ENCODE data around the gene LIME1.

LIME1 gene

GRCh38 chr20:63777614-63778013 is 41.1 kb downstream of the LIME1 start:
- FAIRE-seq = no peak
- TF ChIP-seq POLR2AphosphoS5 (IDR thresholded peaks at IDR 0.05; ENCODE audit: low read depth, low read length) (no peak), POU2F2 (IDR thresholded peaks at IDR 0.05; ENCODE audit: low read depth, low read length) (no peak), TAF1 (IDR thresholded peaks at IDR 0.05; ENCODE audit: low read depth, low read length) (no peak), SPI1 (IDR thresholded peaks at IDR 0.05; ENCODE audit: low read depth, low read length) (no peak), POLR2A (IDR thresholded peaks at IDR 0.05; ENCODE audit: low read depth, low read length) (no peak), PAX5 (IDR thresholded peaks at IDR 0.05; ENCODE audit: insufficient read depth, low read length, severe bottlenecking) (no peak)

GRCh38 chr20:63778034-63778752 is 41.7 kb downstream of the LIME1 start:
- no peak for TF ChIP-seq SPI1 (IDR thresholded peaks at IDR 0.05; ENCODE audit: low read depth, low read length)
- no peak for TF ChIP-seq TAF1 (IDR thresholded peaks at IDR 0.05; ENCODE audit: low read depth, low read length)
- no peak for TF ChIP-seq POU2F2 (IDR thresholded peaks at IDR 0.05; ENCODE audit: low read depth, low read length)
- no peak for TF ChIP-seq POLR2AphosphoS5 (IDR thresholded peaks at IDR 0.05; ENCODE audit: low read depth, low read length)
- no peak for TF ChIP-seq PAX5 (IDR thresholded peaks at IDR 0.05; ENCODE audit: insufficient read depth, low read length, severe bottlenecking)
- TF ChIP-seq POLR2A (IDR thresholded peaks at IDR 0.05; ENCODE audit: low read depth, low read length) = no peak
- DNase-seq (ENCODE audit: insufficient read length, low spot score) (no peak), FAIRE-seq (no peak)

More at GRCh38 chr20:63777614-63778013, 41.1 kb downstream of the LIME1 start:
- no peak for DNase-seq (ENCODE audit: insufficient read length, low spot score)

- TF ChIP-seq POLR2AphosphoS5 (IDR thresholded peaks at IDR 0.05; ENCODE audit: low read depth, low read length) (no peak), SPI1 (IDR thresholded peaks at IDR 0.05; ENCODE audit: low read depth, low read length) (no peak), TAF1 (IDR thresholded peaks at IDR 0.05; ENCODE audit: low read depth, low read length) (no peak), POU2F2 (IDR thresholded peaks at IDR 0.05; ENCODE audit: low read depth, low read length) (no peak), POLR2A (IDR thresholded peaks at IDR 0.05; ENCODE audit: low read depth, low read length) (no peak), PAX5 (IDR thresholded peaks at IDR 0.05; ENCODE audit: insufficient read depth, low read length, severe bottlenecking) (no peak)
- DNase-seq (ENCODE audit: insufficient read length, low spot score) (no peak), FAIRE-seq (no peak)
These were observed 42.4 kb downstream of the LIME1 start for GRCh38 chr20:63778857-63779256.

- no peak for FAIRE-seq
- TF ChIP-seq POLR2AphosphoS5 (IDR thresholded peaks at IDR 0.05; ENCODE audit: low read depth, low read length) (no peak), POLR2A (IDR thresholded peaks at IDR 0.05; ENCODE audit: low read depth, low read length) (no peak), SPI1 (IDR thresholded peaks at IDR 0.05; ENCODE audit: low read depth, low read length) (no peak), POU2F2 (IDR thresholded peaks at IDR 0.05; ENCODE audit: low read depth, low read length) (no peak), PAX5 (IDR thresholded peaks at IDR 0.05; ENCODE audit: insufficient read depth, low read length, severe bottlenecking) (no peak), TAF1 (IDR thresholded peaks at IDR 0.05; ENCODE audit: low read depth, low read length) (no peak)
These were observed 44.7 kb downstream of the LIME1 start for GRCh38 chr20:63781181-63781580.

GRCh38 chr20:63782051-63782471 is 45.6 kb downstream of the LIME1 start:
- TF ChIP-seq SPI1 (IDR thresholded peaks at IDR 0.05; ENCODE audit: low read depth, low read length) (no peak), POU2F2 (IDR thresholded peaks at IDR 0.05; ENCODE audit: low read depth, low read length) (no peak), POLR2A (IDR thresholded peaks at IDR 0.05; ENCODE audit: low read depth, low read length) (no peak), TAF1 (IDR thresholded peaks at IDR 0.05; ENCODE audit: low read depth, low read length) (no peak), PAX5 (IDR thresholded peaks at IDR 0.05; ENCODE audit: insufficient read depth, low read length, severe bottlenecking) (no peak), POLR2AphosphoS5 (IDR thresholded peaks at IDR 0.05; ENCODE audit: low read depth, low read length) (no peak)
- no peak for DNase-seq (ENCODE audit: insufficient read length, low spot score)
- FAIRE-seq = no peak

More at GRCh38 chr20:63781181-63781580, 44.7 kb downstream of the LIME1 start:
- DNase-seq (ENCODE audit: insufficient read length, low spot score) = no peak

- TF ChIP-seq SPI1 (IDR thresholded peaks at IDR 0.05; ENCODE audit: low read depth, low read length) (no peak), POLR2AphosphoS5 (IDR thresholded peaks at IDR 0.05; ENCODE audit: low read depth, low read length) (no peak), PAX5 (IDR thresholded peaks at IDR 0.05; ENCODE audit: insufficient read depth, low read length, severe bottlenecking) (no peak), POLR2A (IDR thresholded peaks at IDR 0.05; ENCODE audit: low read depth, low read length) (no peak), TAF1 (IDR thresholded peaks at IDR 0.05; ENCODE audit: low read depth, low read length) (no peak), POU2F2 (IDR thresholded peaks at IDR 0.05; ENCODE audit: low read depth, low read length) (no peak)
- FAIRE-seq = no peak
- DNase-seq (ENCODE audit: insufficient read length, low spot score) = no peak
These were observed 46.1 kb downstream of the LIME1 start for GRCh38 chr20:63782521-63782971.

- TF ChIP-seq SPI1 (IDR thresholded peaks at IDR 0.05; ENCODE audit: low read depth, low read length) (no peak), POU2F2 (IDR thresholded peaks at IDR 0.05; ENCODE audit: low read depth, low read length) (no peak), PAX5 (IDR thresholded peaks at IDR 0.05; ENCODE audit: insufficient read depth, low read length, severe bottlenecking) (no peak)
- DNase-seq (ENCODE audit: insufficient read length, low spot score) (no peak), FAIRE-seq (no peak)
These were observed 47.5 kb downstream of the LIME1 start for GRCh38 chr20:63783970-63784369.

- TF ChIP-seq POLR2AphosphoS5 (IDR thresholded peaks at IDR 0.05; ENCODE audit: low read depth, low read length) (no peak), POU2F2 (IDR thresholded peaks at IDR 0.05; ENCODE audit: low read depth, low read length) (no peak), TAF1 (IDR thresholded peaks at IDR 0.05; ENCODE audit: low read depth, low read length) (no peak), SPI1 (IDR thresholded peaks at IDR 0.05; ENCODE audit: low read depth, low read length) (no peak), POLR2A (IDR thresholded peaks at IDR 0.05; ENCODE audit: low read depth, low read length) (no peak), PAX5 (IDR thresholded peaks at IDR 0.05; ENCODE audit: insufficient read depth, low read length, severe bottlenecking) (no peak)
- no peak for FAIRE-seq
- no peak for DNase-seq (ENCODE audit: insufficient read length, low spot score)
These were observed 49.2 kb downstream of the LIME1 start for GRCh38 chr20:63785691-63786131.

- FAIRE-seq (no peak), DNase-seq (ENCODE audit: insufficient read length, low spot score) (no peak)
- no peak for TF ChIP-seq TAF1 (IDR thresholded peaks at IDR 0.05; ENCODE audit: low read depth, low read length)
- no peak for TF ChIP-seq POLR2A (IDR thresholded peaks at IDR 0.05; ENCODE audit: low read depth, low read length)
- no peak for TF ChIP-seq POU2F2 (IDR thresholded peaks at IDR 0.05; ENCODE audit: low read depth, low read length)
- no peak for TF ChIP-seq SPI1 (IDR thresholded peaks at IDR 0.05; ENCODE audit: low read depth, low read length)
- TF ChIP-seq POLR2AphosphoS5 (IDR thresholded peaks at IDR 0.05; ENCODE audit: low read depth, low read length) = no peak
- no peak for TF ChIP-seq PAX5 (IDR thresholded peaks at IDR 0.05; ENCODE audit: insufficient read depth, low read length, severe bottlenecking)
These were observed 50.8 kb downstream of the LIME1 start for GRCh38 chr20:63787302-63787701.

Data from GM12891 (cell line).